ENCODE data around the gene OR5H2.

GRCh38 chr3:98272126-98272525, 10.2 kb upstream of the OR5H2 start:
- TF ChIP-seq CTCF (IDR thresholded peaks at IDR 0.05; ENCODE audit: poor library complexity, severe bottlenecking) (no peak), RAD21 (conservative IDR thresholded peaks at IDR 0.05) (no peak)
